GM10248 (cell line): ENCODE results near the gene ZBTB12.
A peak's percentile ranks its signal among the peaks of the same experiment; 100 is the strongest.
"Not testable (repeated sequence)": the region's sequence is repeated elsewhere in the genome, so short reads cannot be mapped to it uniquely, and the experiment has no call there.

Source experiments
- CTCF ChIA-PET: fragments of 300-600 bp; sonication (Branson Sonifier 250); formaldehyde crosslinking; extraction: SDS; loops from one replicate; lab custom pipeline; 2021; ENCODE audit warnings: antibody characterized with exemption; lab: Yijun Ruan, JAX
- POLR2A ChIA-PET: fragments of 350-650 bp; sonication (Branson Sonifier 250); formaldehyde crosslinking; extraction: SDS; loops from one replicate; lab custom pipeline; 2020; ENCODE audit warnings: antibody characterized with exemption; lab: Yijun Ruan, JAX
- DNase-seq: peaks from one replicate; pipeline ENCODE4 v3.0.0; 2012; ENCODE audit errors: extremely low spot score
- CTCF ChIP-seq: IDR thresholded peaks from 2 replicates; pipeline ENCODE4 v1.5.1; 2012; ENCODE audit warnings: mild to moderate bottlenecking, low read depth; ENCODE audit errors: extremely low read depth, missing control alignments, control extremely low read depth

Gene ZBTB12

DNA sequence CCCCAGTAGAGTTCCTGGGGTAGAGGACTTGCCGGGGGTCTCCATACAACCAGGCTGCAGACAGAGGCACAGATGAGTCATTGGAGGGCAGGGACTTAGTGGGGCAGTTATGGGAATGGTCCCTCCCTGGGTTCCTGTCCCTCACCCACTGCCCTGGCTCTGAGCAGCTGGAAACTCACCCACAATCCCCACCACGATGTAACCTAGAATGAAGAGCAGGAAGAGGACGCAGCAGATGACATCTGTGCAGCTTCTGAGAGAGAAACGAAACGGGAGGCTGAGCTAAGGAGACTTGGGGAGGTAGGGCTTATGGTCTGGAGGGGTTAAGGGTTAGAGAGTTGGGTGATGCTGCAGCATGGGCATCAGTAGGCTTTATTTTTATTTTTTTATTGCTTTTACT lies 26.0 kb downstream of the ZBTB12 start:
- TF ChIP-seq CTCF = no peak
- CTCF ChIA-PET = interaction anchor here (1.4 to 2.3 kb wide), 3 partner anchors 8 to 12 kb away, joined by 3 to 12 read pairs (median 11); no protein-coding TSS in a partner anchor
- DNase-seq = no peak
- POLR2A ChIA-PET = interaction anchor here (1.0 kb wide), 1 partner anchor 13 kb away, joined by 3 read pairs; the partner anchor contains the start of gene NEU1

DNA sequence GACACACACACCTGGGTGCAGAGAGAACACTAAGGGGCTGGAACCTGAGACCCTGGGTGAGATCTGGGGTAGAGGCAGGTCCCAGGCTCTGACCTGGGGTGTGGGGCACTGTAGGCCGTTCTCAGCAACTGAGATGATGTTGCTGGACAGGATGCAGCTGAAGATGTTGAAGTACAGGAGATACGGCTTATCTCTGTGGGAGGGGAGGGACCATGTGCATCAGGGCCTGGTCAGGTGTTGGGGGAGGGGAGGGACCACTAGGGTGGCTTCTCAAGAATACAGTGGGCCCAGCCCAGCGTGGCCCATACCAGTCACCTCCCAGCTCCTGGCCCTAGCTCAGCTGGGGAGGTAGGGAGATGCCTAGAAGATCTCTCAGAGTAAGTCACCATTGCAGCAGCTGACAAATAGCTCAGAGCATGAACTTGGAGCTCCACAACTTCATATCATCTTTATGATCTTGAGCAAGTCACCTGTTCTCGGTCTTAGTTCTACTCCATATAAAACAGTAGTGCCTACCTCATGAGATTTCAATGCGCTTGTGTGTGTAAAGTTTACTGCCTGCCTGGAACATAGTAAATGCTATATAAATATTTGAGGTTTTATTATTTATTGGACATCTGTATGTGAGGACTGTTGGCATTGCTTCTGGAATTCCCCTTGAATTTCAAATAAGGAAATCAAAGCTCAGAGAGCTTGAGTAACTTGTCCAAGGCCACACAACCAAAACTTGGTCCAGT lies 26.9 kb downstream of the ZBTB12 start:
- DNase-seq = no peak
- no peak for TF ChIP-seq CTCF
- ChIA-PET CTCF (interaction anchor here (1.3 to 2.3 kb wide), 5 partner anchors 8 to 16 kb away, joined by 3 to 12 read pairs (median 3); partner anchors contain the start of gene NEU1), POLR2A (interaction anchor here (2.0 kb wide), 1 partner anchor 12 kb away, joined by 6 read pairs; the partner anchor contains the start of gene NEU1)

- no peak for DNase-seq
- ChIA-PET CTCF (interaction anchor here (1.3 to 1.5 kb wide), 2 partner anchors 11 to 17 kb away, joined by 3 read pairs; partner anchors contain the start of gene NEU1), POLR2A (interaction anchor here (0.7 to 2.0 kb wide), 2 partner anchors 11 to 37 kb away, joined by 3 to 6 read pairs; partner anchors contain the start of gene NEU1)
- TF ChIP-seq CTCF = no peak
Measured at GRCh38 chr6:31874084-31874670, 27.7 kb downstream of the ZBTB12 start.

GRCh38 chr6:31871046-31871659 lies 30.7 kb downstream of the ZBTB12 start:
- no peak for DNase-seq
- ChIA-PET CTCF (interaction anchor here (1.0 to 1.9 kb wide), 3 partner anchors 11 to 53 kb away, joined by 3 to 4 read pairs (median 3); no protein-coding TSS in a partner anchor), POLR2A (no interaction called here)
- TF ChIP-seq CTCF = no peak

- ChIA-PET POLR2A (no interaction called here), CTCF (interaction anchor here (1.2 kb wide), 1 partner anchor 18 kb away, joined by 3 read pairs; no protein-coding TSS in a partner anchor)
- TF ChIP-seq CTCF = peak; percentile 22
- DNase-seq = no peak
Measured at GRCh38 chr6:31870385-31870921, 31.4 kb downstream of the ZBTB12 start.

DNA sequence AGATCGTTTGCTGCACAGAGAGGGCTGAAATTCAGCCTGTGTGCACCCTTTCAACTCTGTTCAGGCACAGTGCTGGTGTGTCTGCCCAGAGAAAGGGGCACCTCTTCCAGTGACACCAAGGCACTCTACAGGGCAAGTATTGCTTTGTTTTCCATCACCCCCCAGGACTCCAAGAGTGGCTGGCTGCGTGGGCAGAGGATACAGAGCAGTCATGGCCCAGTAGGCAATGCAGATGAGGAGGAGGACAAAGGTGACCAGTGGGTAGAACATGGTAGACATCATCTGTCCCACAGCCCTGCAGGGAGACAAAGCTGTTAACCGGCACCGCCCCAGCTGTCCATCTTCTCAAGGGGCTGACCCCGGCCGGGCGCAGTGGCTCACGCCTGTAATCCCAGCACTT lies 32.5 kb downstream of the ZBTB12 start:
- no peak for DNase-seq
- ChIA-PET CTCF (no interaction called here), POLR2A (no interaction called here)
- no peak for TF ChIP-seq CTCF

GRCh38 chr6:31868658-31868971 lies 33.3 kb downstream of the ZBTB12 start:
- POLR2A ChIA-PET, DNase-seq: not testable (repeated sequence)
- CTCF ChIA-PET = interaction anchor here (1.0 to 2.4 kb wide), 2 partner anchors 20 to 139 kb away, joined by 3 to 7 read pairs; no protein-coding TSS in a partner anchor
